DOHH2 (cell line): ENCODE measurements around the gene ZKSCAN3.
"Not testable (repeated sequence)": the region's sequence is repeated elsewhere in the genome, so short reads cannot be mapped to it uniquely, and the experiment has no call there.

ENCODE experiments used
- H3F3A ChIP-seq: fragments of 200-600 bp; sonication (generic), shearing (Covaris generic); 2 replicates; pipeline ENCODE4 v1.6.0; 2016; ENCODE audit warnings: antibody characterized with exemption, mild to moderate bottlenecking; ENCODE audit not compliant: control insufficient read depth, insufficient read depth
- H3K27ac ChIP-seq: fragments of 200-600 bp; sonication (generic); 2 replicates; pipeline ENCODE4 v1.5.1; 2014; ENCODE audit warnings: low read depth, mild to moderate bottlenecking, low read length, moderate library complexity
- H3K27me3 ChIP-seq: fragments of 200-600 bp; sonication (generic); 2 replicates; pipeline ENCODE4 v1.6.1; 2014; ENCODE audit warnings: mild to moderate bottlenecking, low read length, mixed read lengths; ENCODE audit not compliant: control insufficient read depth
- H3K36me3 ChIP-seq: fragments of 200-600 bp; sonication (generic); 2 replicates; pipeline ENCODE4 v1.6.1; 2014; ENCODE audit warnings: mild to moderate bottlenecking, low read length, moderate library complexity, mixed read lengths; ENCODE audit not compliant: control insufficient read depth
- H3K4me1 ChIP-seq: fragments of 200-600 bp; sonication (generic); 2 replicates; pipeline ENCODE4 v1.6.1; 2014; ENCODE audit warnings: mild to moderate bottlenecking, low read length, mixed read lengths; ENCODE audit not compliant: control insufficient read depth
- H3K4me2 ChIP-seq: fragments of 200-600 bp; sonication (generic); 2 replicates; pipeline ENCODE4 v1.6.0; 2014; ENCODE audit warnings: mild to moderate bottlenecking, low read length, moderate library complexity
- H3K4me3 ChIP-seq: fragments of 200-600 bp; sonication (generic); 2 replicates; pipeline ENCODE4 v1.5.1; 2014; ENCODE audit warnings: mild to moderate bottlenecking, low read length, mixed read lengths
- H3K79me2 ChIP-seq: fragments of 200-600 bp; sonication (generic); 2 replicates; pipeline ENCODE4 v1.6.1; 2014; ENCODE audit warnings: mild to moderate bottlenecking, low read length, mixed read lengths; ENCODE audit not compliant: control insufficient read depth
- H3K9me2 ChIP-seq: fragments of 200-600 bp; sonication (generic); replicated peaks from 2 replicates; pipeline ENCODE4 v1.6.1; 2014; ENCODE audit warnings: mild to moderate bottlenecking, low read length, mixed read lengths; ENCODE audit not compliant: control insufficient read depth
- H3K9me3 ChIP-seq: fragments of 200-600 bp; sonication (generic); 2 replicates; pipeline ENCODE4 v1.6.1; 2014; ENCODE audit warnings: antibody characterized with exemption, low read length, mixed read lengths; ENCODE audit not compliant: control insufficient read depth, insufficient read depth
- H4K20me1 ChIP-seq: fragments of 200-600 bp; sonication (generic); 2 replicates; pipeline ENCODE4 v1.6.0; 2014; ENCODE audit warnings: low read depth, mild to moderate bottlenecking, antibody characterized with exemption, low read length, moderate library complexity; ENCODE audit not compliant: control insufficient read depth, insufficient read depth
- EZH2phosphoT487 ChIP-seq: fragments of 200-600 bp; sonication (generic); IDR thresholded peaks from 2 replicates; pipeline ENCODE4 v1.6.1; 2017; ENCODE audit warnings: borderline replicate concordance, mild to moderate bottlenecking, antibody characterized with exemption, low read length, moderate library complexity, mixed read lengths
- TF ChIP-seq, protein P1 (sequence below): fragments of 200-600 bp; sonication (generic); IDR thresholded peaks from one replicate; pipeline ENCODE4 v1.5.1; 2014; ENCODE audit warnings: antibody characterized with exemption, mild to moderate bottlenecking, low read depth, low read length; ENCODE audit not compliant: poor library complexity, severe bottlenecking

ZKSCAN3 gene

DNA sequence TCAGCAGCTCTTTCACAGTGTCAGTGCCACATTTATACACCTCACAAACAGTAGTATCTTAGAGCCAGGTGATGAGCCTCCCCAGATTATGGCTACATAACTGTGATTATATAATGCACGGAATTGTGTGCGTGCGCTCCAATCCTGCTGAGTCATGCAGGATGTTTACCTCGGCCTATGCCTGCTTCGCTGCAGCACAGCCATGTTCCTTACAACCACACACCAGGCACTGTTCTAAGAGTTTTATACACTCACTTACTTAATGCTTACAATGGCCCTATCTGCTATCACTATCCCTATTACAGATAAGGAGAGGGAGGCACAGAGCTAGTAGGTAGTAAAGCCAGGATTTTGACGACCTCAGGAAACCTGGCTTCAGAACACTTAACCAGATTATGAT, 7.3 kb downstream of the ZKSCAN3 start:
- no peak overlapping the region for H3K4me3 ChIP-seq
- H4K20me1 ChIP-seq = no peaks in the 10 kb centered on the region
- no peaks in the 10 kb centered on the region for H3K27me3 ChIP-seq
- no peak for TF ChIP-seq EZH2phosphoT487
- TF ChIP-seq, protein P1, sequence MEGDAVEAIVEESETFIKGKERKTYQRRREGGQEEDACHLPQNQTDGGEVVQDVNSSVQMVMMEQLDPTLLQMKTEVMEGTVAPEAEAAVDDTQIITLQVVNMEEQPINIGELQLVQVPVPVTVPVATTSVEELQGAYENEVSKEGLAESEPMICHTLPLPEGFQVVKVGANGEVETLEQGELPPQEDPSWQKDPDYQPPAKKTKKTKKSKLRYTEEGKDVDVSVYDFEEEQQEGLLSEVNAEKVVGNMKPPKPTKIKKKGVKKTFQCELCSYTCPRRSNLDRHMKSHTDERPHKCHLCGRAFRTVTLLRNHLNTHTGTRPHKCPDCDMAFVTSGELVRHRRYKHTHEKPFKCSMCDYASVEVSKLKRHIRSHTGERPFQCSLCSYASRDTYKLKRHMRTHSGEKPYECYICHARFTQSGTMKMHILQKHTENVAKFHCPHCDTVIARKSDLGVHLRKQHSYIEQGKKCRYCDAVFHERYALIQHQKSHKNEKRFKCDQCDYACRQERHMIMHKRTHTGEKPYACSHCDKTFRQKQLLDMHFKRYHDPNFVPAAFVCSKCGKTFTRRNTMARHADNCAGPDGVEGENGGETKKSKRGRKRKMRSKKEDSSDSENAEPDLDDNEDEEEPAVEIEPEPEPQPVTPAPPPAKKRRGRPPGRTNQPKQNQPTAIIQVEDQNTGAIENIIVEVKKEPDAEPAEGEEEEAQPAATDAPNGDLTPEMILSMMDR = no peak
- H3K27ac ChIP-seq = no peak overlapping the region
- no peak overlapping the region for H3K4me2 ChIP-seq
- peaks cover 8% of the 10 kb centered on the region; the same call in 1 of the 2 replicates for H3K9me3 ChIP-seq
- peaks cover 15% of the 10 kb centered on the region for H3K4me1 ChIP-seq
- H3F3A ChIP-seq = no peaks in the 10 kb centered on the region
- peaks cover 22% of the 10 kb centered on the region for H3K79me2 ChIP-seq
- no peaks in the 10 kb centered on the region for H3K9me2 ChIP-seq
- peaks cover 8% of the 10 kb centered on the region for H3K36me3 ChIP-seq

DNA sequence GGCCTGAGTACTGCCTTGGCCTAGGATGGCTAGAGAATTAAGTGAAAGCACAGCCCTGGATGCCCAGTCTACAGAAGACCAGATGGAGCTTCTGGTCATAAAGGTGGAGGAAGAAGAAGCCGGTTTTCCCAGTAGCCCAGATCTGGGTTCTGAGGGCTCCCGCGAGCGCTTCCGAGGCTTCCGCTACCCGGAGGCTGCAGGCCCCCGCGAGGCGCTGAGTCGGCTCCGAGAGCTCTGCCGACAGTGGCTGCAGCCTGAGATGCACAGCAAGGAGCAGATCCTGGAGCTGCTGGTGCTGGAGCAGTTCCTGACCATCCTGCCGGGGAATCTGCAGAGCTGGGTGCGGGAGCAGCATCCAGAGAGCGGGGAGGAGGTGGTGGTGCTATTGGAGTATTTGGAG, 9.8 kb downstream of the ZKSCAN3 start:
- H3K4me2 ChIP-seq, H4K20me1 ChIP-seq, H3K9me3 ChIP-seq, H3K27ac ChIP-seq, H3K4me3 ChIP-seq, H3F3A ChIP-seq, H3K27me3 ChIP-seq, H3K9me2 ChIP-seq, H3K79me2 ChIP-seq: not testable (repeated sequence)
- Histone ChIP-seq H3K36me3 (peaks cover 10% of the 10 kb centered on the region), H3K4me1 (peaks cover 15% of the 10 kb centered on the region)

DNA sequence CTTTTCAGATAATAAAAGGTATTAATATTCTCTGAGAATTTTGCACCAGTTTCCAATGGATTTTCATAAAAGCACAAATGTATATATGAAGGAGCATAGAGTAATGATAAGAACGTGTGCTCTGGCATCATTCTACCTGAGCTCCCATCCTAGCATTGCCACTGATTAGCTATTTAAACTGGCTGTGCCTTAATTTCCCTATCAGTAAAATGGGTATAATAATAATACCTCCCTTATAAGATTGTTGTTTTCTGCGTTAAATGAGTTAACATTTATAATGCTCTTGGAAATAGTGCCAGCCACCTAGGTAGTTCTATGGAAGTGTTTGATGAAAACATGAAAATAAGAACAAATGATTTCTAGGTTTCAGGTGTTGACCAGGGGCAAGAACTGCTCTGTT, 11.2 kb downstream of the ZKSCAN3 start:
- H4K20me1 ChIP-seq = no peaks in the 10 kb centered on the region
- no peak overlapping the region for H3K27ac ChIP-seq
- H3K9me2 ChIP-seq = no peaks in the 10 kb centered on the region
- H3K9me3 ChIP-seq = no peaks in the 10 kb centered on the region
- peaks cover 3% of the 10 kb centered on the region; the same call in 1 of the 2 replicates for H3K79me2 ChIP-seq
- no peaks in the 10 kb centered on the region for H3F3A ChIP-seq
- no peaks in the 10 kb centered on the region for H3K27me3 ChIP-seq
- H3K4me3 ChIP-seq = no peak overlapping the region
- H3K4me2 ChIP-seq = no peak overlapping the region
- H3K36me3 ChIP-seq = peaks cover 21% of the 10 kb centered on the region
- peaks cover 5% of the 10 kb centered on the region for H3K4me1 ChIP-seq
- TF ChIP-seq, protein P1 = no peak
- no peak for TF ChIP-seq EZH2phosphoT487

DNA sequence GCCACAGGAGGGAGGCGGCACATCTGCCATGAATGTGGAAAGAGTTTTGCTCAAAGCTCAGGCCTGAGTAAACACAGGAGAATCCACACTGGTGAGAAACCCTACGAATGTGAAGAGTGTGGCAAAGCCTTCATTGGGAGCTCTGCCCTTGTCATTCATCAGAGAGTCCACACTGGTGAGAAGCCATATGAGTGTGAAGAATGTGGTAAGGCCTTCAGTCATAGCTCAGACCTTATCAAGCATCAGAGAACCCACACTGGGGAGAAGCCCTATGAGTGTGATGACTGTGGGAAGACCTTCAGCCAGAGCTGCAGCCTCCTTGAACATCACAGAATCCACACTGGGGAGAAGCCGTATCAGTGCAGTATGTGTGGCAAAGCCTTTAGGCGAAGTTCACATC, 15.8 kb downstream of the ZKSCAN3 start:
- H3K79me2 ChIP-seq, H3K4me3 ChIP-seq, H3K27me3 ChIP-seq, H3K4me1 ChIP-seq, H3K9me3 ChIP-seq, H3K9me2 ChIP-seq, H3K4me2 ChIP-seq, H4K20me1 ChIP-seq, H3F3A ChIP-seq, H3K27ac ChIP-seq: not testable (repeated sequence)
- peaks cover 28% of the 10 kb centered on the region for H3K36me3 ChIP-seq
